GM23248 (cell line): ENCODE results near the gene RAD51. TPM values are rescaled to one million over a fixed set of nuclear protein-coding genes. Genes with fewer than 3 reads are reported as not detected.
"Not testable (repeated sequence)": the region's sequence is repeated elsewhere in the genome, so short reads cannot be mapped to it uniquely, and the experiment has no call there.

Source experiments
- DNase-seq: peaks from one replicate; pipeline ENCODE4 v3.0.0-alpha.2; 2015
- H2AFZ ChIP-seq: fragments of 200-600 bp; sonication (generic); 2 replicates; pipeline ENCODE4 v1.6.1; 2016; ENCODE audit warnings: antibody characterized with exemption
- H3F3A ChIP-seq: fragments of 200-600 bp; sonication (generic); 2 replicates; pipeline ENCODE4 v1.6.1; 2016; ENCODE audit warnings: mild to moderate bottlenecking, antibody characterized with exemption, mixed run types; ENCODE audit not compliant: insufficient read depth
- H3K27ac ChIP-seq: fragments of 200-600 bp; sonication (generic); 2 replicates; pipeline ENCODE4 v1.5.1; 2016; ENCODE audit warnings: mild to moderate bottlenecking
- H3K27me3 ChIP-seq: fragments of 200-600 bp; sonication (generic); replicated peaks from 2 replicates; pipeline ENCODE4 v1.6.1; 2016; ENCODE audit warnings: mild to moderate bottlenecking; ENCODE audit not compliant: insufficient read depth
- H3K36me3 ChIP-seq: fragments of 200-600 bp; sonication (generic); 2 replicates; pipeline ENCODE4 v1.6.1; 2016; ENCODE audit warnings: low read depth, mild to moderate bottlenecking
- H3K4me1 ChIP-seq: fragments of 200-600 bp; sonication (generic); 2 replicates; pipeline ENCODE4 v1.6.1; 2016; ENCODE audit warnings: mild to moderate bottlenecking; ENCODE audit not compliant: insufficient read depth
- H3K4me2 ChIP-seq: fragments of 200-600 bp; sonication (generic); one replicate; pipeline ENCODE4 v1.6.1; 2016; ENCODE audit warnings: mild to moderate bottlenecking; ENCODE audit not compliant: unreplicated experiment
- H3K4me3 ChIP-seq: fragments of 200-600 bp; sonication (generic); 2 replicates; pipeline ENCODE4 v1.5.1; 2016; ENCODE audit warnings: mild to moderate bottlenecking
- H3K79me2 ChIP-seq: fragments of 200-600 bp; sonication (generic); 2 replicates; pipeline ENCODE4 v1.6.1; 2016; ENCODE audit warnings: mild to moderate bottlenecking; ENCODE audit not compliant: insufficient read depth
- H3K9ac ChIP-seq: fragments of 200-600 bp; sonication (generic); 2 replicates; pipeline ENCODE4 v1.6.1; 2016; ENCODE audit warnings: mild to moderate bottlenecking
- H3K9me2 ChIP-seq: fragments of 200-600 bp; sonication (generic); 2 replicates; pipeline ENCODE4 v1.6.1; 2016; ENCODE audit warnings: mixed run types, mild to moderate bottlenecking, moderate library complexity; ENCODE audit not compliant: insufficient read depth
- H3K9me3 ChIP-seq: fragments of 200-600 bp; sonication (generic); one replicate; pipeline ENCODE4 v1.6.1; 2017; ENCODE audit warnings: low read depth
- H4K20me1 ChIP-seq: fragments of 200-600 bp; sonication (generic); 2 replicates; pipeline ENCODE4 v1.6.0; 2016; ENCODE audit not compliant: insufficient read depth
- EZH2 ChIP-seq: fragments of 200-600 bp; sonication (generic); IDR thresholded peaks from 2 replicates; pipeline ENCODE4 v1.6.1; 2018; ENCODE audit warnings: antibody characterized with exemption, mild to moderate bottlenecking; ENCODE audit not compliant: insufficient read depth, poor library complexity, severe bottlenecking
- EZH2phosphoT487 ChIP-seq: fragments of 200-600 bp; sonication (generic); IDR thresholded peaks from 2 replicates; pipeline ENCODE4 v1.6.1; 2018; ENCODE audit warnings: antibody characterized with exemption, moderate library complexity, mild to moderate bottlenecking, low read depth; ENCODE audit not compliant: insufficient read depth
- WGBS, 2 experiments: methylation state at CpG; one replicate each; pipeline ENCODE4 v1.1.6; 2015 to 2017; ENCODE audit warnings: low lambda C conversion rate in 2 of 2, low coverage in 1 of 2; ENCODE audit errors: missing lambda C conversion rate in 2 of 2; 5-methylcytosine and 5-hydroxymethylcytosine counted together
- in situ Hi-C: fragments of 300-500 bp; cut with MboI; formaldehyde crosslinking; loops from 2 replicates; pipeline ENCODE4 v1.15.0; 2020
- polyA plus RNA-seq: library from polyadenylated mRNA; unstranded; fragments of >200 nt; fragmentation: Nextera tagmentation; extraction: Ambion mirVana; gene quantifications from 2 replicates; pipeline ENCODE4 v1.2.1, GENCODE V29; 2016
- total RNA-seq: library from RNA; depleted of rRNA; stranded (reverse); fragments of >200 nt; shearing (Covaris generic); gene quantifications from 2 replicates; pipeline ENCODE4 v1.2.3, GENCODE V29; 2014

The RAD51 gene
- total and polyA plus RNA-seq, 2 experiments from 2014 or later = 5.1 to 12.1 TPM

GRCh38 chr15:40664909-40665308 is 30.1 kb upstream of the RAD51 start:
- Histone ChIP-seq H3K9me3 (no peaks in the 10 kb centered on the region), H3K79me2 (no peaks in the 10 kb centered on the region), H3K9ac (no peak overlapping the region), H2AFZ (no peak overlapping the region), H4K20me1 (no peaks in the 10 kb centered on the region), H3F3A (no peaks in the 10 kb centered on the region), H3K36me3 (no peaks in the 10 kb centered on the region), H3K27me3 (no peaks in the 10 kb centered on the region), H3K4me1 (no peaks in the 10 kb centered on the region), H3K4me3 (no peak overlapping the region), H3K9me2 (no peaks in the 10 kb centered on the region), H3K27ac (no peak overlapping the region), H3K4me2 (no peak overlapping the region)
- 96 to 97% methylated on average over 7 of the region's 7 CpGs for whole genome bisulfite sequencing, 2 experiments
- TF ChIP-seq EZH2phosphoT487 (no peak), EZH2 (no peak)
- no peak for DNase-seq
- in situ Hi-C loops = no loop called here

- 76 to 77% methylated on average over 6 of the region's 6 CpGs for WGBS, 2 experiments
- H3K27ac ChIP-seq, H4K20me1 ChIP-seq, H3K4me3 ChIP-seq, H3K9ac ChIP-seq, H3K36me3 ChIP-seq, H3K9me2 ChIP-seq, H3K27me3 ChIP-seq, H3K4me1 ChIP-seq, in situ Hi-C loops, DNase-seq, H3K4me2 ChIP-seq, H3F3A ChIP-seq, H3K9me3 ChIP-seq, H2AFZ ChIP-seq, H3K79me2 ChIP-seq: not testable (repeated sequence)
These were observed 18.7 kb upstream of the RAD51 start for GRCh38 chr15:40676290-40676689.

GRCh38 chr15:40676906-40677305 is 18.1 kb upstream of the RAD51 start:
- H4K20me1 ChIP-seq, H3K4me1 ChIP-seq, H3F3A ChIP-seq, in situ Hi-C loops, DNase-seq, H3K36me3 ChIP-seq, H3K4me2 ChIP-seq, H3K9me3 ChIP-seq, H3K27me3 ChIP-seq, H3K79me2 ChIP-seq, H2AFZ ChIP-seq, H3K27ac ChIP-seq, H3K4me3 ChIP-seq, H3K9me2 ChIP-seq, H3K9ac ChIP-seq: not testable (repeated sequence)
- 94 to 99% methylated on average over 8 to 25 of the region's 38 CpGs for WGBS, 2 experiments

GRCh38 chr15:40680151-40680550 is 14.8 kb upstream of the RAD51 start:
- no peak for TF ChIP-seq EZH2
- TF ChIP-seq EZH2phosphoT487 = no peak
- no peak for DNase-seq
- in situ Hi-C loops = no loop called here
- Histone ChIP-seq H3K27ac (no peak overlapping the region), H3K4me3 (no peak overlapping the region), H3K4me2 (no peak overlapping the region), H4K20me1 (no peaks in the 10 kb centered on the region), H3K36me3 (no peaks in the 10 kb centered on the region), H3K9ac (no peak overlapping the region), H3K9me3 (no peaks in the 10 kb centered on the region), H2AFZ (no peak overlapping the region), H3K9me2 (no peaks in the 10 kb centered on the region), H3K4me1 (no peaks in the 10 kb centered on the region), H3F3A (peaks cover 5% of the 10 kb centered on the region; the same call in 1 of the 2 replicates), H3K79me2 (no peaks in the 10 kb centered on the region), H3K27me3 (no peaks in the 10 kb centered on the region)
- 39 to 60% methylated on average over 1 of the region's 1 CpG for WGBS, 2 experiments

GRCh38 chr15:40680959-40681358 is 14.0 kb upstream of the RAD51 start:
- H3K9ac ChIP-seq, H3K4me1 ChIP-seq, H3K27ac ChIP-seq, H3K79me2 ChIP-seq, DNase-seq, H3K9me3 ChIP-seq, H3F3A ChIP-seq, in situ Hi-C loops, H4K20me1 ChIP-seq, H3K27me3 ChIP-seq, H2AFZ ChIP-seq, H3K4me3 ChIP-seq, H3K9me2 ChIP-seq, H3K4me2 ChIP-seq, H3K36me3 ChIP-seq: not testable (repeated sequence)
- 81 to 89% methylated on average over 1 of the region's 1 CpG for WGBS, 2 experiments
